CD4-positive, CD25-positive, alpha-beta regulatory T cell (primary cell): Measurements from ENCODE around the gene CRYBA2. TPM values are rescaled to one million over a fixed set of nuclear protein-coding genes. Genes with fewer than 3 reads are reported as not detected.
A peak's percentile ranks its signal among the peaks of the same experiment; 100 is the strongest.

Source experiments
- ATAC-seq, 2 donors: fragments of 150-1000 bp; cut with Tn5 transposase; one replicate each; pipeline ENCODE4 v1.10.0; 2021; ENCODE audit warnings: low read depth in 2 of 2, moderate number of reproducible peaks in 2 of 2, moderate library complexity in 1 of 2
- DNase-seq, 3 donors: peaks; one replicate each; pipeline versions ENCODE4 v3.0.0 to v3.0.0-alpha.2; 2012 to 2022; ENCODE audit warnings: mixed read lengths in 1 of 3
- H3K27ac ChIP-seq: one replicate; pipeline ENCODE4 v1.7.0; 2013; ENCODE audit warnings: mild to moderate bottlenecking, low read length; ENCODE audit not compliant: insufficient read depth, poor library complexity, severe bottlenecking
- H3K27me3 ChIP-seq: one replicate; pipeline ENCODE4 v1.7.0; 2013; ENCODE audit warnings: low read length; ENCODE audit not compliant: control insufficient read depth, insufficient read depth
- H3K36me3 ChIP-seq: one replicate; pipeline ENCODE4 v1.7.0; 2013; ENCODE audit warnings: mild to moderate bottlenecking, low read length, moderate library complexity; ENCODE audit not compliant: control insufficient read depth, insufficient read depth
- H3K4me1 ChIP-seq: 2 replicates; pipeline ENCODE4 v1.7.0; 2013; ENCODE audit warnings: mild to moderate bottlenecking, low read length; ENCODE audit not compliant: insufficient read depth, control insufficient read depth, poor library complexity, severe bottlenecking
- H3K4me3 ChIP-seq: one replicate; pipeline ENCODE4 v1.7.0; 2013; ENCODE audit warnings: low read depth, mild to moderate bottlenecking, low read length, moderate library complexity
- H3K9me3 ChIP-seq, 2 experiments: 1 replicate in 1 of 2; 2 replicates in 1 of 2; pipeline ENCODE4 v1.7.0; 2013; ENCODE audit warnings: low read length in 2 of 2, mild to moderate bottlenecking in 1 of 2, moderate library complexity in 1 of 2; ENCODE audit not compliant: control insufficient read depth in 2 of 2
- H3K27ac Mint-ChIP-seq, 3 donors: one replicate each; pipeline ENCODE4 v1.8.0; 2020 to 2022; ENCODE audit warnings: mild to moderate bottlenecking in 3 of 3, mixed read lengths in 3 of 3, moderate library complexity in 2 of 3
- H3K27me3 Mint-ChIP-seq: one replicate; pipeline ENCODE4 v1.8.0; 2022; ENCODE audit warnings: mild to moderate bottlenecking, mixed read lengths
- H3K36me3 Mint-ChIP-seq: one replicate; pipeline ENCODE4 v1.8.0; 2020; ENCODE audit warnings: mixed read lengths
- H3K4me1 Mint-ChIP-seq, 4 donors: one replicate each; pipeline ENCODE4 v1.8.0; 2020 to 2022; ENCODE audit warnings: mixed read lengths in 4 of 4, mild to moderate bottlenecking in 1 of 4
- H3K4me3 Mint-ChIP-seq, 4 donors: one replicate each; pipeline ENCODE4 v1.8.0; 2020 to 2022; ENCODE audit warnings: mild to moderate bottlenecking in 4 of 4, mixed read lengths in 4 of 4, moderate library complexity in 3 of 4
- H3K9me3 Mint-ChIP-seq, 7 donors: one replicate each; pipeline ENCODE4 v1.8.0; 2020 to 2022; ENCODE audit warnings: mixed read lengths in 7 of 7, mild to moderate bottlenecking in 3 of 7, moderate library complexity in 2 of 7
- polyA plus RNA-seq, 4 donors: library from polyadenylated mRNA; unstranded; fragments of 300-500 nt; fragmentation: Illumina TruSeq; gene quantifications; one replicate each; pipeline ENCODE4 v1.2.3, GENCODE V29; 2021
- total RNA-seq: library from RNA; stranded (reverse); gene quantifications from one replicate; pipeline ENCODE4 v1.2.3, GENCODE V29; 2022

The CRYBA2 gene
- total and polyA plus RNA-seq, 5 donors from 2014 or later = not detected

DNA sequence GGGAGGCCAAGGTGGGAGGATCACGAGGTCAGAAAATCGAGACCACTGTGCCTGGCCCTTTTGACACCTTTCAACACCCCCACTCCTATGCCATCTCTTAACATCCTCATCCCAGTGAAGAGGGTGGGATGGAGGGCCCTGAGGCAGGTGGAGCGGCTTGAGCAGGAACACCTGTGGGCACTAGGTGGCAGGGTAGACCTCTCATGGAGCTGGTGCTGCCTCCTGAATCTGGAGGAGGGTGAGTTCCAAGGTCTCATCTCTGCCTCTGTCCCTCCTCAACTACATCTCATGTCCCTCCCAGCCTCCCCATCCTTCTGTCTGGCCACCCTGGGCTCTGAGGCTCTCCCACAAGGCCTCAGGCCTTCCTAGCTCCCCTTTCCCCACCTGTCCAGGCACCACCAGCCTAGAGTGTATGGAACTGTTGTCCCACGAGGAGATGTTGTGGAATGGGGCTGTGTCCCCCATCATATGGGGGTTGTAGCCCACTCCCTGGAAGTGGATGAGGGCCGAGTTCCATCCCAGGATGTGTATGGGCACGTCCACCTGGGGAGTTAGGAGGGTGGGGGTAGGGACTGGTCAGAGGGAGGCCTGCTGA is 17.0 kb upstream of the CRYBA2 start:
- Mint-ChIP-seq H3K4me1 (no peaks in the 10 kb centered on the region), H3K27ac (no peak overlapping the region), H3K9me3 (peaks cover 0 to 3% (median 0%) of the 10 kb centered on the region in 7 donors), H3K36me3 (no peaks in the 10 kb centered on the region), H3K27me3 (peaks cover 26% of the 10 kb centered on the region), H3K4me3 (no peak overlapping the region)
- H3K27ac ChIP-seq = no peak overlapping the region
- H3K4me1 ChIP-seq = no peaks in the 10 kb centered on the region
- no peaks in the 10 kb centered on the region for H3K27me3 ChIP-seq
- DNase-seq = peak in 1 of 3 donors; percentile 30
- no peaks in the 10 kb centered on the region for H3K36me3 ChIP-seq
- no peak for ATAC-seq
- H3K4me3 ChIP-seq = no peak overlapping the region
- no peaks in the 10 kb centered on the region for H3K9me3 ChIP-seq

DNA sequence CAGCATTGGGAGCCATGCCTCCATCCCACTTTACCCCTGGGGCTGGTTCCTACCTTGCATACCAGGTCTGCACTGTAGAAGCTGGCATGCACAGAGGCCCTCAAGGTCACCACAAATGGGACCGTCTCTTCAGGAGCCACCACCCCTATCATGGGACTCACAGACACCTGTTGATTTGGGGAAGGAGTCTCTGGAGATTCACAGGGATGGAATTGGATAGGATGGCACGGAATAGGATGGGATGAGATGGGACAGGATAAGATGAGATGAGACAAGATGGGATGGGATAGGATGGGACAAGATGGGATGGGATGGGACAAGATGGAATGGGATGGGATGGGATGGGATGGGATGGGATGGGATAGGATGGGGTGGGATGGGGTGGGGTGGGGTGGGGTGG is 16.1 kb upstream of the CRYBA2 start:
- no peak for ATAC-seq
- Mint-ChIP-seq H3K4me3 (no peak overlapping the region), H3K4me1 (no peaks in the 10 kb centered on the region), H3K27me3 (peaks cover 32% of the 10 kb centered on the region), H3K9me3 (peaks cover 0 to 2% (median 0%) of the 10 kb centered on the region in 7 donors), H3K36me3 (no peaks in the 10 kb centered on the region), H3K27ac (no peak overlapping the region)
- no peak overlapping the region for H3K4me3 ChIP-seq
- DNase-seq = no peak
- no peak overlapping the region for H3K27ac ChIP-seq
- no peaks in the 10 kb centered on the region for H3K4me1 ChIP-seq
- no peaks in the 10 kb centered on the region for H3K9me3 ChIP-seq
- no peaks in the 10 kb centered on the region for H3K36me3 ChIP-seq
- H3K27me3 ChIP-seq = peaks cover 2% of the 10 kb centered on the region

GRCh38 chr2:219003979-219004378 is 10.8 kb upstream of the CRYBA2 start:
- Mint-ChIP-seq H3K4me3 (peak overlapping the region in 1 of 4 donors; percentile 74), H3K27ac (no peak overlapping the region), H3K27me3 (peaks cover 64% of the 10 kb centered on the region), H3K4me1 (peaks cover 0 to 18% (median 5%) of the 10 kb centered on the region in 4 donors), H3K9me3 (peaks cover 0 to 2% (median 0%) of the 10 kb centered on the region in 7 donors), H3K36me3 (no peaks in the 10 kb centered on the region)
- Histone ChIP-seq H3K27ac (no peak overlapping the region), H3K36me3 (no peaks in the 10 kb centered on the region), H3K9me3 (no peaks in the 10 kb centered on the region), H3K4me3 (no peak overlapping the region), H3K27me3 (peaks cover 22% of the 10 kb centered on the region), H3K4me1 (peaks cover 19% of the 10 kb centered on the region)
- DNase-seq (no peak), ATAC-seq (no peak)

GRCh38 chr2:219003267-219003634 is 10.0 kb upstream of the CRYBA2 start:
- H3K27me3 Mint-ChIP-seq = peaks cover 69% of the 10 kb centered on the region
- no peaks in the 10 kb centered on the region for H3K36me3 ChIP-seq
- peaks cover 0 to 18% (median 5%) of the 10 kb centered on the region in 4 donors for H3K4me1 Mint-ChIP-seq
- H3K9me3 ChIP-seq = no peaks in the 10 kb centered on the region
- no peak overlapping the region for H3K27ac ChIP-seq
- H3K9me3 Mint-ChIP-seq = peaks cover 0 to 2% (median 0%) of the 10 kb centered on the region in 7 donors
- H3K4me3 ChIP-seq = no peak overlapping the region
- H3K27ac Mint-ChIP-seq = no peak overlapping the region
- no peaks in the 10 kb centered on the region for H3K36me3 Mint-ChIP-seq
- no peak for ATAC-seq
- no peak for DNase-seq
- peak overlapping the region in 2 of 4 donors; percentile 44 to 74 for H3K4me3 Mint-ChIP-seq
- peaks cover 19% of the 10 kb centered on the region for H3K4me1 ChIP-seq
- peaks cover 22% of the 10 kb centered on the region for H3K27me3 ChIP-seq

DNA sequence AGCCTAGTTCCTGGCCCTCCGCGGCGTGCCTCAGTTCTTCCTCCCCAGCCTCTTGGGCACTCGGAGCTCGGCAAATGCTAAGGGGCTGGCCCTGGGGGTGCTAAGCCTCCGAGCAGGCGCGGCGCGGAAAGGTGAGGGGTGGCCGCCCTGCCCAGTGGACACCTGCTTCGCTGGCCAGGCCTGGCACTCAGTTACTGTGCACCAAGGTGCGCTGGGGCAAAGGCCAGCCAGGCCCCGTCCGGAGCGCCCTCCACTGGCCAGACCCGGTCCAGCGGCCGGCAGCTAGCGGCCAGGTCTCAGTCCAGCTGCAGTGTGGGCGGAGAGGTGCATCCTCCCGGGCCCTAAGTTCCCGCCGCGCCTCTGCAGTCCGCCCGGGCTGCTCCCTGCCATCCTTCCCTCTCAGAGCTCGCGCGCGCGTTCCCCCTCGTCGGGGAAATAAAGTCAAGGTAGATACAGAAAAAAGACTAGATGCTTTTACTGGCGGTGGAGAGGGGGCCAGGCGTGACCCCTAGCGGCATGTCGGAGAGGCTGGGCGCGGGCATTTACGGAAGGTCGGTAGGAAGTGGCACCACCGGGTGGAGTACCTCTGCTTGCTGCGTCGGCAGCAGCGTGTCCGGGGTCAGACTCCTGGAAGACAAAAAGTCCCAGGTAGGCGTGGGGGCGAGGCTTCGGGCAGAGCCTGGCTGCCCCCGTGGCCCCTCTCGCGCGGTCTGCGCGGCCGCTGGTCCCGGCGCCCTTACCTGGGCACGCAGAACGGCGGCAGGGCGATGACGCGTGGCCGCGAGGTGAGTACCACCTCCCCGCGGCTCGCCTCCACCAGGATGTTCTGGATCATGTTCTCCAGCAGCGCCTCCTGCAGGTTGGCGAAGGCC is 9.4 kb upstream of the CRYBA2 start:
- Histone ChIP-seq H3K9me3 (no peaks in the 10 kb centered on the region), H3K4me1 (peaks cover 19% of the 10 kb centered on the region), H3K4me3 (no peak overlapping the region), H3K36me3 (no peaks in the 10 kb centered on the region), H3K27me3 (peaks cover 25% of the 10 kb centered on the region), H3K27ac (no peak overlapping the region)
- peak; percentile 22 to 37 for ATAC-seq
- Mint-ChIP-seq H3K36me3 (no peaks in the 10 kb centered on the region), H3K9me3 (peaks cover 0 to 2% (median 0%) of the 10 kb centered on the region in 7 donors), H3K4me3 (peak overlapping the region; percentile 38 to 83 (median 66)), H3K27ac (no peak overlapping the region), H3K4me1 (peaks cover 0 to 18% (median 5%) of the 10 kb centered on the region in 4 donors), H3K27me3 (peaks cover 69% of the 10 kb centered on the region)
- peak in 2 of 3 donors; percentile 17 to 31 for DNase-seq

GRCh38 chr2:219001577-219002394 is 8.6 kb upstream of the CRYBA2 start:
- peak in 1 of 2 donors; percentile 8 for ATAC-seq
- H3K4me3 ChIP-seq = no peak overlapping the region
- H3K9me3 ChIP-seq = no peaks in the 10 kb centered on the region
- Mint-ChIP-seq H3K27me3 (peaks cover 77% of the 10 kb centered on the region), H3K4me1 (peaks cover 0 to 20% (median 5%) of the 10 kb centered on the region in 4 donors), H3K36me3 (no peaks in the 10 kb centered on the region), H3K4me3 (peak overlapping the region in 2 of 4 donors; percentile 22 to 28), H3K27ac (no peak overlapping the region), H3K9me3 (peaks cover 0 to 2% (median 0%) of the 10 kb centered on the region in 7 donors)
- no peak for DNase-seq
- no peaks in the 10 kb centered on the region for H3K36me3 ChIP-seq
- no peak overlapping the region for H3K27ac ChIP-seq
- H3K27me3 ChIP-seq = peaks cover 25% of the 10 kb centered on the region
- H3K4me1 ChIP-seq = peaks cover 19% of the 10 kb centered on the region

GRCh38 chr2:219001100-219001576 is 7.9 kb upstream of the CRYBA2 start:
- DNase-seq (no peak), ATAC-seq (no peak)
- Mint-ChIP-seq H3K36me3 (no peaks in the 10 kb centered on the region), H3K27ac (no peak overlapping the region), H3K27me3 (peaks cover 80% of the 10 kb centered on the region), H3K4me1 (peaks cover 0 to 20% (median 5%) of the 10 kb centered on the region in 4 donors), H3K9me3 (peaks cover 0 to 2% (median 0%) of the 10 kb centered on the region in 7 donors), H3K4me3 (no peak overlapping the region)
- H3K27me3 ChIP-seq = peaks cover 25% of the 10 kb centered on the region
- H3K4me1 ChIP-seq = peaks cover 22% of the 10 kb centered on the region
- H3K9me3 ChIP-seq = no peaks in the 10 kb centered on the region
- H3K36me3 ChIP-seq = no peaks in the 10 kb centered on the region
- no peak overlapping the region for H3K4me3 ChIP-seq
- no peak overlapping the region for H3K27ac ChIP-seq
